Stimulated activated CD8-positive, alpha-beta memory T cell treated with anti-CD3 and anti-CD28 coated beads, Interleukin-15, amount 100 ng/mL, for 1 hour (primary cell): ENCODE measurements around the gene ADD3.
A peak's percentile ranks its signal among the peaks of the same experiment; 100 is the strongest.
"Not testable (repeated sequence)": the region's sequence is repeated elsewhere in the genome, so short reads cannot be mapped to it uniquely, and the experiment has no call there.

ENCODE experiments used
- DNase-seq: peaks from one replicate; pipeline ENCODE4 v3.0.0-alpha.2; 2020; ENCODE audit warnings: low read depth

The ADD3 gene

DNA sequence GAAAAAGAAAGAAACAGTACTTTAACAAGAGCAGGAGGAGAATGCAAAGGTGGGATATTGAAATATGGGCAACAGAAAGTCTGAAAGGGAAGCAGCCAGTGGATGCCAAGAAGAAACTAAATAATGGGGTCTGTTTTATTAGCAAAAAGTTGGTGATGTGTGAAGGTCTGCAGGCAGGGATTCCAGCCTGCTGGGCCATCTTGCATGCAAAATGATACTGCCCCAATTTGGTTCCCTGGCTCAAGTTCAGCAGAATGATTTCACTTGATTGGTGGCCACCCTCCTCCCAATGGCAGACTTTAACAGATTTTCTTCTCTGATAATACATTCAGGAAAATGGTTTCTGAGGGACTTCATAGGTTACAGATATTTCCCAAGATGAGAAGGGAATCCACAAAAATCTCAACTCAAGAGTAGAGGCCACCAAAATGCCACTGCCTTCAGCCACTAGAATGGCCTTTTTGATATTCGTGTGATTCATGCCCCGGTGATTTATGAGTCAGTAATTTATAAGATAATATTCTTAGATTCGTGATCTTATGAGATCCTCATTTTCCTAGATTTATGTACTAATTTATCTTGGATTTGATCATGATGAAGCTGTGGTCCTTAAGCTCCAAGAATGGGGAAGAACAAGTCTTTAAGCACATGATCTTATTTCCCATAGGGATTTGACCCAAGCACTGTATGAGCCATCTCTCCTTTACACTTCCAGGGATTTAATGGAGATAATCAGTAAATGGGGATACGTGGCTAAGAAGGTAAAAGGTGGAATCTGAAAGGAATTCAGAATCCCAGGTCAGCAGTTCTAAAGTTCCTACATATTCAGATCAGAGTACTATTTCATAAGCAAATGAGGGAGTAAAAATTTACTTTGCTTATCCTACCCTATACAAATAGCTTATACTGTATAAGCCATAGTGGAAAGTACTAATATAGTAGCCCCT is 32.3 kb upstream of the ADD3 start:
- DNase-seq, result no peak

DNA sequence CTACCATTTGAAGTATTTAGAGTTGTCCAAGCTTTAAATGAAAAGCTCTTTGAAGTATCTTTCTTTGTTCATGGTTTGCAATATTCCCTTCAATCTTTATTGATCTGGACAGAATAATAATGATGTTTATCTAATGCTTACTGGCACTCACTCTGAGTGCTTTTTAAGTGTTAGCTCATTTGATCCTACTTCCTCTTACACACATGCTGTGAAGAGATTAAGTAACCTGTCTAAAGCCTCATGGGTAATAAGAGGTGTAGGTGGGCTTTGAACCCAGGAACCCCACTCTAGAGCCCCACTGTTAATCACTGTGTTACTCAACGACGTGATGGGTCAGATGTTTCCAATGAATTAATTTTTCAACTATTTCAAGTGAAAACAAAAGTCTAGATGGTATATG is 31.1 kb upstream of the ADD3 start:
- DNase-seq, result no peak

DNA sequence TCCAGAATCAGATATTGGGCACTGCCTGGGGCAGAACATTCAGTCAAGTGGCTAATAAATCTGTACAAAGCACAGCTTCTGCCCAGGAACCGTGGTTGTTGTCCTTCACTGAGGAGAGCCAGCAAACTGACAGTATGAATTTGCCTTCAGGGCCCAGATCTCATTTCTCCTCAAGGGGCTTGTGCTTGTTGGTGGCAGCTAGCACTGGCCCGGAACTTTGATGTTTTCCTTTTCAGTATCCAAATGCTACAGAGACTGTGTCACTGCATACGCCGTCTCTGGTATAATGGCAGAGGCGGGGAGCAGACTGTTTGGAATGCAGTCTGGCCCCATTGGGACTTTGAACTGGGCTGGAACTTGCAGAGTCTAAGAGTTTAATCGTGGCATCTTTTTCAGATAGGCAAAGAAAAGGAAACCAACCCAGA is 30.4 kb upstream of the ADD3 start:
- no peak for DNase-seq

DNA sequence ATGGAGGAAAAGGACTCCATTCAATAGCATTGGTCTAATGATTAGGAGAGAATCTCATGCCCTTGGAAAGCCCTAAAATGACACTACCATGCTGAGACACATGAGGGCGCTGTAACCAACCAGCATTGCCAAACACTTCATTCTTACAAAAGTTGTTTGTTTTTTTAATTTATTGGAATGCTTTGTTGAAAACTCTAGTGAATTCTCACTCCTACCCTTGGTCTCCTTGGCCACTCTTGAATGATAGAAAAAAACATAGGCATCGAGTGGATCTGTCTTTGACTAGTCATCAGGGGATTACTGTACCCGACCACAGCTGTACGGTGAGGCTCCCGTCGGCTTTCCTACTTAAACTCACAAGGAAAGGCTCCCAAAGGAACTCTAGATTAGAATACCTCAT is 29.3 kb upstream of the ADD3 start:
- DNase-seq, result peak; percentile 49

DNA sequence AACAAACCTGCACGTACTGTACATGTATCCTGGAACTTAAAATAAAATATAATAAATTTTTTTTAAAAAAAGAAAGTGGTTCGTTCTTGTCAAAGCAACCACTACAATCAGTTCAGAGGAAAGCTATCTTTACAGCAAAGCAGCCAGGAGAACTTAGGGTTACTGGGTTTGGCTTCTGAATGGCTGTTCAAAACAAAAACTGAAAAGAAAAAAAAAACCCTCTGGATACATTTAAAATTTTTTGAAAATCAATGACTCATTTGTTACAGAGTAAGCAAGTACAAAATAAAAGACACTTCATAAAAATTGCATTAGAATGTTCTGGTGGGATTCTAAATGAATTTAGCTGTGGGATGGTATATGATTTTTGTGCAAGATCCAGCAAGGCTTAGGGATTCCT is 28.6 kb upstream of the ADD3 start:
- DNase-seq, result no peak

DNA sequence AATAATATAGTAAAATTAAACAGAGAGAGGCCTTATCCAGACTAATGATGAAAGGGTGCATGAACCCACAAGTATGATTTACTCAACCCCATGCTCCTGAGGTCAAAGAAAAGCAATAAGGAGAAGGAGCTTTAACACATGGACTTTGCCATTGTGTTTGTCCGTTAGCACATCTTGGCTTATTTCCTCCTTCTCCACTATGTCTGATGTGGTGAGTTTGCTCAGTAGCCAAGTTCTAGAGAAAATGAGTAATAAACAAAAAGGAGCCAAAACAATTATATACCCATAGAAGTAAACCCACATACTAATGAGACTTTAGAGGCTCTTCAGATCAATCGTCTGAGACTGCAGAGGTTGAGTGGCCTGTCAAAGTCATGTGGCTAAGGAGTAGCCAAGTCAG is 26.1 kb upstream of the ADD3 start:
- no peak for DNase-seq

DNA sequence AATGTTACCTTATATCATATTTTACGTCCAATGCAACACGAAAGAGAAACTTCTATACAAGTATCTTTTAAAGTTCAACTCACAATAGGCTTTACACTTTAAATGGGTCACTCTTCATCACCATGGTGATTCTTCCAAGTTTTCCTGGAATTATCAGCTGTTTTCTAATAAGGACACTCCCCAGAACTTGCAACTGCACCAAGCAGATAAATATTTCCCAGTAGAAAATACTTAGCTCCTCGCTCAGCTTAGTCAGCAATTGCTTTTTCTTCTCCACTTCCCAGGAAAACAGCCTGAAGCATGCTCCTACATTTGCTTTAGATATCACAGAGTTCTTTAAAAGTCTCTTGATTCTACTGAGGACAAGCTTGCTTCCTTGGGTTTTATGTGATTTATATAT is 25.7 kb upstream of the ADD3 start:
- DNase-seq, result no peak

DNA sequence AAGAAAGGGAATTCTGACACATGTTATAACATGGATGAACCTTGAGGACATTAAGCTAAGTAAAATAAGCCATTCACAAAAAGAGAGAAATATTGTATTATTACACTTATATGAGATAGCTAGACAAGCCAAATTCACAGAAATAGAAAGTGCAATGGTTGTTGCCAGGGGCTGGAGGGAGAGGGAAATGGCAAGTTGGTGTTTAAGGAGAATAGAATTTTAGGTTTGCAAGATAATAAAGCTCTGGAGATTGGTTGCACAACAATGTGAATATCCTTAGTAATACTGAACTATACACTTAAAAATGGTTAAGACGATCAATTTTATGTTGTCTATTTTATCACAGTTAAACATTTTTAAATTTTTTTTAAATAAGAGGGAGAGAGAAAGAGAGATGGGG is 25.0 kb upstream of the ADD3 start:
- no peak for DNase-seq

DNA sequence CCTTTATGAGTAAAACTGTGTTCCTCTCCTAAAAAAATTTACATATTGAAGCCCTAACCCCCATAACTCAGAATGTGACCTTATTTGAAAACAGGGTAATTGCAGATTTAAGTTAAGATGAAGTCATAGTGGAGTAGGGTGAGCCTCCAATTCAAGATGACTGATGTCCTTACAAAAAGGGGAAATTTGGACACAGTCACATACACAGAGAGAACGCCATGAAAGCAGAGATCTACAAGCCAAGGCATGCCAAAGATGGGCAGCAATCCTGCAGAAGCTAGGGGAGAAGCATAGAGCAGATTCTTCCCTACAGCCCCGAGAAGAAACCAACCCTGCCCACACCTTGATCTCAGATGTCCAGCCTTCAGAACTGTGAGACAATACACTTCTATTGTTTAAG is 23.8 kb upstream of the ADD3 start:
- no peak for DNase-seq

DNA sequence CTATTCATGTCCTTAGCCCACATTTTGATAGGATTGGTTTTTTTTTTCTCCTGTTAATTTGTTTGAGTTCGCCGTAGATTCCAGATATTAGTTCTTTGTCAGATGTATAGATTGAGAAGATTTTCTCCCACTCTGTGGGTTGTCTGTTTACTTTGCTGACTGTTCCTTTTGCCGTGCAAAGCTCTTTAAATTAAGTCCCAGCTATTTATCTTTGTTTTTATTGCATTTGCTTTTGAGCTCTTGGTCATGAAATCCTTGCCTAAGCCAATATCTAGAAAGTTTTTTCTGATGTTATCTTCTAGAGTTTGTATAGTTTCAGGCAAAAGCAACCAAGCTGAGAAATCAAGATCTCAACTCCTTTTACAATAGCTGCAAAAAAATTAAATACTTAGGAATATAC is 22.0 kb upstream of the ADD3 start:
- not testable (repeated sequence) for DNase-seq

DNA sequence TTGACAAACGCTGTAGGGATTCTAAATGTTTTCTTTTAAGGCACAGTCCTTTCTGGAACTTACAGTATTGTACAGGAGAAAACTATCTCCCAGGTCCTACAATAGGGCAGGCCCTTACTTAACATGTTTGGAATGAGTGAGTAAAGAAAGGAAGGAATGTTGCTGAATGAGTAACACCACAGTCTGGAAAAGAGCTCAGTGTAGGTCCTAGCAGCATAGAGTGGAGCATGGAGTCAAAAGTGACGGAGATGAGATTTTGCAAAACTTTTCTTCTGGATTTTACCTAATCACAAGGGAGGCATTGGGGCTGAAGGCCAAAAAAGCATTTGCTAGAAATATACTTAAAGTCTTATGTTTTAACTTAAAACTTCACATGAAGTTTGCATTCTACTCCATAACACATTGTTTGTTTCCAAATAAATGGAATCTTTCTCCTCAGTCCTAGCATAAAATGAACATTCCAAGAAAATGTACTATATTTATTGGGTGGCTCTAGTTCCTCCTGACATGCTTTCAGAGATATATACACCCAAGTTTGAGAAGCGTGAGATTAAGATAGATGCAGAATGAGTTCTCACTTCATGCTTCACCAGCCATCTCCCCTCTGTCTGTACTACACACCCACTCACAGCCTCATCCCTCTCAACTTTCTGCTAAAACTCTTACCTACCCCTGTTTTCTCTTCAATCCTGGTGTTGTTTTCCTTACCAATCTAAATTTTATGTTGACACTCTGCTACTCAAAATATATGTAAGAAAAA is 20.2 kb upstream of the ADD3 start:
- no peak for DNase-seq

DNA sequence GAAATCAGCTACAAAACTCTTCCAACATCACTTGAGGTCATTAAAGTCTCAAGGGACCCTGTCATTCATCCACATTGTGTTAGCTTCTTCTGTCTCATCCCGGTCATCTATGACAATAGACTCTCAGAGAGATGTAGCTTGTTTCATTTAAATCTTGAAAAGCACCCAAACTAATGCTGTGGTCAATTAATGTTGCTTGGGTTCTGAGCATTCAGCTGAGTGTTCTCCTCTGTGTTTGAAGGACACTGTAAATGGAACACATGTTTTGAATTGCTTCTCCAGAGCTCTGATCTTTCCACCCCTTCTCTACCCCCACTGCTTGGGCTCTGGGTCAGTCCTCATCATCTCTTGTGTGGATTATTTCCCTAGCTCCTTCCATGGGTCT is 19.6 kb upstream of the ADD3 start:
- no peak for DNase-seq

DNA sequence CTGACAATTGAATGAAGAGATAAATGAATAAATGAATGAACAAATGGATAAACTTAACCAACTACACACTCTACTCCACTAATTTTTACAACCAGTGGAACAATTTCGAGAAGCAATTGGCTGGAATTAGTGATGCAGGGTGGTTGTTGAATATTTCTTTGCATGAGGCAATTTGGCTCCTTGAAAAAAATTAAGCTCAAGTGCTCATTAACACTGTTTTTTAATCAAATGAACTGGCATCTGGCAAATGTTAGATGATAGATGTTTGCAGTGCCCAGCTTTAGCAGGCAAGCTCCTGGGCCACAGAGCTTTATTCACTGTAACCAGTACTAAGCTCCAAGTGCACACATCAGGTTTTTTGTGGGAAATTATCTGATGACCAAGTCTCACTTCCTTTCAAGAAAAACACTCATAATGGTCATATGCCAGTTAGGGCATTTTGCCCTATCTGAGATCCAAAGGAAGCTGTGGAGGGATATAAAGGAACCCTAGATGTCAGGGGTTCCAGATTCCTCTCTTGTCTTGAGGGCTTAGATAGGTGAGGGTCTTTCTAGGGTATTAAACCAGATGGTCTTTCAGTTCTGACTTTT is 16.4 kb upstream of the ADD3 start:
- DNase-seq, result no peak

DNA sequence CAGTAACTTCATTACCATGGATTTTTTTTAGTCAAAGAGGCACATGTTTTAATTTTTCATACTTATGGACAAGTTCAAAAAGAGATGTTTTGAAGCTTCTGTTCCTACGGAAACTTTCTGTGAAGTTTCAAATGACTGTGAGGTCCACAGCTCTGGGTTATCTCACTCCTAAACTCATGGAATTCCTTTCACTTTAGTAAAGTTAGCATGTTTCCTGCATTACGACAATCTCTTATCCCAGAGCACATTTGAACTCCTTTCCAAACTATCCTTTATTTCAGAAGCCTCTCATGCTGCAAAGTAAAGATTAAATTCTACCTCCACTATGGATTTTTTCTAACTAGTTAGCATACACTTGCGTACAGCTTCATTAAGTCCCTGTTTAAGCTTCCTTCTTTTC is 15.3 kb upstream of the ADD3 start:
- no peak for DNase-seq

DNA sequence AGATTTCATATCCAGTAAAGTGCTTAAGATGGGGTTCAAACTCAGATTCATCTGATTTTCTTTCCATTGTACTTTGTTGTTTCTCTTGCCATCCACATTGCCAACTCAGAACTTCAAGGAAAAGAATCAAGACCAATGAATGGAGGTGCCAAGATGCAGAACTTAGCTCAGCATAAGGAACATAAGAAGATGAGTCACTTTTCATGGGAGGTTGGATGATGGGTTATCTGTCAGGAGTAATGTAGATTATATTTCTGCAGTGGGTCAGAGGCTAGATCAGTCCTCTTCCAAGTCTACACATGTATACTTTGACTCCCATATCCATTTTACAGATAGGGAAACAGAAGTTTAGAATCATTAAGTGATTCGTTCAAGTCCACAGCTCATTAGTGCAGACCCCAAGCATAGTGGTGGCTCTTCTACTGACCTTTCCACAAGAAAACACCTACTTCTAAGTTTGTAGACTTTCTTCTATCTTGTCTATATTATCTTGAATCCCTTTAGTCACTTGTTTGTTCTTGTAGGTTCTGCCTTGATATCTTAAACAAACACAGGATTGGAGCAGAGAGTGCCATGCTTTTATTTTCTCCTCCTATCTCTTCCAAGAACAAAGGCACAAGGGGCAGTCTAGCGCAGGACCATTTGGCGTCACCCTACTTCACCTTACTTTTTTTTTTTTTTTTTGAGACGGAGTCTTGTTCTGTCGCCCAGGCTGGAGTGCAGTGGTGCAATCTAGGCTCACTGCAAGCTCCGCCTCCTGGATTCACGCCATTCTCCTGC is 14.0 kb upstream of the ADD3 start:
- DNase-seq, result no peak

DNA sequence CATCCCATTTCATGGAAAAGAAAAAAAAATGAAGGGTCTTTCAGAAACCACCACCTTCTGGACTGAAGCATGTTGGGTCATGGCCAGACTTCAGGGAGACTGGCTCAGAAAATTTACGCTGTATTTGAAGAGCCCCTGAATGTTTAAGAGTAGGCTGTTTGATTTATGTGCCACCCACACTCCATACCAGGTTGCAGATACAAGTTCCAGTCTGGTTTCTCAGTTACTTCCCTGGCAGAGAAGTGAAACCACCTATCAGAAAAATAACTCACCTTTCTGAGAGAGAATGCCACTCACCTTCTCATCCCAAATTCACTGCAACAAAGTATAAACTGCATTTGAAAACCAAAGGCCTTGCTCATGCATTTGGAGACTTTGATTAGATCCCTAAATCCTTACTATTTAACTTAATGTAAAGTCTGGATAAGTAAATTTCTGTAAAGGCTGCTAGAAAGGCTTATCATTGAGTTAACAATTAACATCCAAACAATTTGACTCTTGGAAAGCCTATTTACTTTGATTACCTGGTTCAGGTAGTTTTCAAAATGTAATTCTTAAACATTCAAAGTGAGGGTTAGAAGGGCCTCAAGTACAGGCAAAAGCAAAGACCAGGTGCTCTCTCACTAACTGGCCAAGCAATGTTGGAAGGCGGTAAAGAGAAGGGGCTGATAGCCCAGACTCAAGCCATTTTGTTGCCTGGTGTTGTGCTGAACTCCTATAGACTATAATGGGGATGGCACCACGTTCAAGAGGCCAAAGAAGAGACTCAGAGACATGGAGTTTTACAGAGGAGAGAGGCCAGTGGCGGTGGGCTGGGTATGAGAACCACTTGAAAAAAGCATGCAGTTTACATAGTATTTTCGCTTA is 12.8 kb upstream of the ADD3 start:
- no peak for DNase-seq

DNA sequence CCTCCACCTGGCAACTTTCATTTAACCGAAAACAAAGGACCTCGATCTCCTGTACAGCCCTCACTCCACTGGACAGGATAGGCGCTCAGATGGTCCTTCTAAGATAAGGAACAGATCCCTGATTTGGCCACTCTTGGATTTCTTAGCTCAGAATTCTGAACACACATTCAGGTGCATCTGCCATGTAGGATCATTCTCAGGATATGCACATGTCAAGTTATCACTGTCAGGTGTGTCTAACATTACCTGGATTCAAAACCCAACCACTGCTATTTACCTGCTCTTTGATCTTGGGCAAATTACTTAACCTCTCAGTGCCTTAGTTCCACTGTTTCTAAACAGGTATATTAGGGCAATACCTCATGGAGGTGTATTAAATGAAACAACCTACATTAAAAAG is 12.2 kb upstream of the ADD3 start:
- no peak for DNase-seq

DNA sequence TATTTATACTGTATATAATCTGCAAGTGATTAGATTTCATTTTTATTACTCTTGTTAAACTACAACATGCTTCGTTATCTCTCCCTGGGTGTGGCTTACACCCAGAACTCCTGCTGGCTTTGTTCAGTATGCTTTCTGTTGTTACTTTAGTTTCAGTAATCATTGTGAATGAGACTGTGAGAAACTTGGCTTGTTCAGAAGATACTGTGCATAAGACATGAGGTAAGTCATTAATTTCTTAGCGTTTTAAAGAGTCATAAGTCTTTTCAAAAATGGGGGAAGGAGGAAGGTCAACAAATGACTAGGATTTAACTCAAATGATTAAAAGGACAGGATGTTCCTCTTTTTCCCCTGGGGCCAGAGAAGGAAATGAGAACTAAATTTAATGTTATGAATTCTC is 11.6 kb upstream of the ADD3 start:
- no peak for DNase-seq

DNA sequence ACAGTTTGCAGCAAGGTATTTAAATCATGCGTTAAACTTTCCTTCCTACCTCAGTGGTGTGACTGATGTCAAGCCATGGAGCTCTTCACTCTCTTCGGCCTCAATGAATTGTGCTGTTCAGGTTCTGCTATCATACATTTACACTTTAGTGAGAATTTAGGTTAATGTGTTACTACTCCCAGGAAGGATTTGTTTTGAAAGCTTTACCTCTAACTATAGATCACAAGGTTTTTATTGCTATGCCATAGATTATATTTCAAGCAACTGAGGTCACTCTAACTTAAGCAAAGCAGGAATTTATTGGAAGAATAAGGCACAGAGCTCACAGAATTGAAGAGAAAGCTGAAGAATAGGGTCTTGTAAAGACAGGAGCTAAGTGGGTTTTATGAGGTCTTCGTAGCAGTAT is 11.0 kb upstream of the ADD3 start:
- DNase-seq, result no peak

DNA sequence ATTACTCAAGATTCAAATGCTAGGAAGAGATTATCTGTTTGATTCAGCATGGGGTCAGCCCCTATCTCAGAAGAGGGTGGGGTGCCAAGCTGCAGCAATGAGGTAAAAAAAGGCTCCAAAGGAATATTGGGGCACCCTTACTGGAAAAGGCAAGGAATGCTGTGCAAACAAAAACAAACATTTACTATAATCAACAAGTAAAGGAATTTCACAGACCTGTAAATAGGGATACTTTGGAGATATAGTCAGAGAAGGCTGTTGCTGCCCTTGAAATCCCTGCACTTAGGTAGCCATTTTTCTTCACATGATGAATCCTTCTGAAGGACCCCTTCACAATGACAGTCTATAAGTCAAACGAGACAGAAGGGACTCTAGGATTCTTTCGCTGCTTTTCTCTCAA is 10.6 kb upstream of the ADD3 start:
- no peak for DNase-seq

DNA sequence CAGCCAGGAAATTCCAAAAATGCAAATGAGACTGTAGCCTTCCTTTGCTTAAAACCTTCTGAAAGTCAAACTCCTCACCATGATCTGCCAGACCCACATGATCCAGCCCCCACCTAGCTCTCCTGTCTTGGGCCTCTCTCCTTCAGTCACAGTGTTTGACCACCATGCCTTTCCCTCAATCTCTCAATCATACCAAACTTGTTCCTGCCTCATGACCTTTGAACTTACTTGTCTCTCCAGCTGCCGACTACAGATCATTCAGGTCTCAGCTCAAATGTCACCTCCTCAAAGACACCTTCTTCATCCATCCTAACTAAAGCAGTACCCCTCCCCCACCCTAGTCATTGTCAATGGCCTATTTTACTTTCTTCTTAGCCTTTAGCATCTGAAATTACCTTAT is 9.3 kb upstream of the ADD3 start:
- no peak for DNase-seq
